Keratinocyte (primary cell): Measurements from ENCODE around the gene TTC28. TPM values are rescaled to one million over a fixed set of nuclear protein-coding genes. Genes with fewer than 3 reads are reported as not detected.

ENCODE experiments used
- DNase-seq: peaks from one replicate; pipeline ENCODE4 v3.0.0-alpha.2; 2011; ENCODE audit warnings: low read depth, missing footprints, low spot score
- FAIRE-seq: peaks from 2 replicates; lab custom pipeline; 2011; peaks lifted over from hg19 to GRCh38; lab: Jason Lieb, UNC
- H2AFZ ChIP-seq: 2 replicates; pipeline ENCODE4 v1.6.0; 2012; ENCODE audit warnings: low read length, control low read depth, inconsistent platforms; ENCODE audit not compliant: control insufficient read depth
- H3K27ac ChIP-seq: 2 replicates; pipeline ENCODE4 v1.5.1; 2011; ENCODE audit warnings: low read length; ENCODE audit not compliant: control insufficient read depth, insufficient read depth
- H3K27me3 ChIP-seq: 3 replicates; pipeline ENCODE4 v1.6.0; 2011; ENCODE audit warnings: low read length; ENCODE audit not compliant: control insufficient read depth, insufficient read depth; ENCODE audit errors: extremely low read depth
- H3K36me3 ChIP-seq, 2 experiments: 2 replicates in 1 of 2; 3 replicates in 1 of 2; pipeline ENCODE4 v1.5.1; 2011; ENCODE audit warnings: low read length in 2 of 2, mild to moderate bottlenecking in 1 of 2; ENCODE audit not compliant: control insufficient read depth in 2 of 2, insufficient read depth in 2 of 2; ENCODE audit errors: extremely low read depth in 1 of 2
- H3K4me1 ChIP-seq: 3 replicates; pipeline ENCODE4 v1.5.1; 2011; ENCODE audit warnings: low read length; ENCODE audit not compliant: control insufficient read depth, insufficient read depth; ENCODE audit errors: extremely low read depth
- H3K4me2 ChIP-seq: 3 replicates; pipeline ENCODE4 v1.6.0; 2011; ENCODE audit warnings: low read depth, low read length; ENCODE audit not compliant: control insufficient read depth, insufficient read depth; ENCODE audit errors: extremely low read depth
- H3K4me3 ChIP-seq, 3 experiments: fragments of 200-600 bp in 1 of 3; sonication (generic) in 1 of 3; 2 replicates in 2 of 3; 3 replicates in 1 of 3; pipeline ENCODE4 v1.5.1; 2011 to 2016; ENCODE audit warnings: low read length in 3 of 3, mild to moderate bottlenecking in 3 of 3, control low read depth in 2 of 3, inconsistent platforms in 1 of 3, low read depth in 1 of 3, mixed read lengths in 1 of 3, mixed run types in 1 of 3, moderate library complexity in 1 of 3; ENCODE audit not compliant: control insufficient read depth in 2 of 3, insufficient read depth in 2 of 3; ENCODE audit errors: extremely low read depth in 1 of 3
- H3K79me2 ChIP-seq: 2 replicates; pipeline ENCODE4 v1.6.0; 2012; ENCODE audit warnings: low read length; ENCODE audit not compliant: control insufficient read depth, insufficient read depth
- H3K9ac ChIP-seq: 3 replicates; pipeline ENCODE4 v1.6.0; 2011; ENCODE audit warnings: low read length; ENCODE audit not compliant: control insufficient read depth, insufficient read depth; ENCODE audit errors: extremely low read depth
- H3K9me1 ChIP-seq: 3 replicates; pipeline ENCODE4 v1.6.0; 2011; ENCODE audit warnings: low read length; ENCODE audit not compliant: control insufficient read depth, insufficient read depth; ENCODE audit errors: extremely low read depth
- H3K9me3 ChIP-seq: 2 replicates; pipeline ENCODE4 v1.5.1; 2012; ENCODE audit warnings: low read depth, low read length; ENCODE audit not compliant: control insufficient read depth
- H4K20me1 ChIP-seq: 3 replicates; pipeline ENCODE4 v1.6.0; 2011; ENCODE audit warnings: low read length; ENCODE audit not compliant: control insufficient read depth, insufficient read depth; ENCODE audit errors: extremely low read depth
- EZH2 ChIP-seq: IDR thresholded peaks from one replicate; pipeline ENCODE4 v1.6.1; 2012; ENCODE audit warnings: inconsistent platforms, mild to moderate bottlenecking, low read length, moderate library complexity
- dilution Hi-C: fragments of 300-500 bp; cut with MboI; formaldehyde crosslinking; loops from one replicate; pipeline ENCODE4 v1.7.0; 2020; ENCODE audit warnings: low sequenced_read_pairs; ENCODE audit not compliant: extremely low pct_ligation_motif_present
- polyA plus RNA-seq, 5 experiments: library from polyadenylated mRNA; depleted of rRNA in 3 of 5; stranded (reverse) in 3 of 5; stranded (forward) in 1 of 5; unstranded in 1 of 5; fragments of >200 nt; gene quantifications; 1 replicate in 1 of 5; 2 replicates in 3 of 5; 3 replicates in 1 of 5; pipeline versions ENCODE4 v1.2.1 to v1.2.3, GENCODE V29; 2011 to 2012; ENCODE audit warnings: missing spikeins in 2 of 5, low read depth in 1 of 5, low replicate concordance in 1 of 5
- TF ChIP-seq, protein P1 (sequence below), 3 experiments: IDR thresholded peaks in 1 of 3; conservative IDR thresholded peaks in 1 of 3; optimal IDR thresholded peaks in 1 of 3; 2 replicates in 2 of 3; 3 replicates in 1 of 3; pipeline versions ENCODE3 to v1.5.1; 2011; ENCODE audit warnings: low read length in 3 of 3, mild to moderate bottlenecking in 3 of 3, moderate library complexity in 2 of 3, control low read depth in 1 of 3, inconsistent platforms in 1 of 3; ENCODE audit not compliant: insufficient read depth in 2 of 3; ENCODE audit errors: extremely low read depth in 1 of 3

TTC28 gene
- polyA plus RNA-seq, 1 donor (not counting 4 experiments of a cell fraction or from before 2014, with no cell fraction given), result 0.66 TPM

DNA sequence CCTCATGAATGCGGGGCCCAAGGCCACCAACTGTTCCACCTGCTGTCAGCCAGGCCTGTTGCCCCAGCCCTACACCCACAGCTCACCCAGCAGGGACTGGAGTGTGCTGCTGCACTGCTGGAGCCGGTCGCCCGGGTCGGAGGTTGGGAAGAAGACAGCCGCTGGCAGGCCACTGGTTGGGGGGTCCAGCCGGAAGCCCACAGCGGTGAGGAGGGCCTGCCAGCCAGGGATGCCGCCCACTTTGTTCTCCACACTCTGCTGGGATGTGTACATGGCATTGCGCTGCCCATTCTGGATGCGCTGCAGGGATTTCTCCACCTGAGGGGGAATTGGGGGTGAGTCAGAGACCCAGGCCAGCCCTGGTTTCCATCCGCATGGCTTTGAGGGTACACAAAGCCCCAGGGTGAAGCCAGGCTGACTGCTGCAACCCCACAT lies 686.4 kb downstream of the TTC28 start:
- Histone ChIP-seq H3K4me2 (no peak overlapping the region), H3K9ac (no peak overlapping the region), H3K36me3 (no peaks in the 10 kb centered on the region), H3K4me3 (no peak overlapping the region), H3K27me3 (no peaks in the 10 kb centered on the region), H3K27ac (no peak overlapping the region), H3K4me1 (no peaks in the 10 kb centered on the region), H4K20me1 (no peaks in the 10 kb centered on the region), H3K9me3 (no peaks in the 10 kb centered on the region), H2AFZ (no peak overlapping the region), H3K79me2 (no peaks in the 10 kb centered on the region), H3K9me1 (no peaks in the 10 kb centered on the region)
- DNase-seq (no peak), FAIRE-seq (no peak)
- dilution Hi-C loops, result no loop called here
- TF ChIP-seq, protein P1, sequence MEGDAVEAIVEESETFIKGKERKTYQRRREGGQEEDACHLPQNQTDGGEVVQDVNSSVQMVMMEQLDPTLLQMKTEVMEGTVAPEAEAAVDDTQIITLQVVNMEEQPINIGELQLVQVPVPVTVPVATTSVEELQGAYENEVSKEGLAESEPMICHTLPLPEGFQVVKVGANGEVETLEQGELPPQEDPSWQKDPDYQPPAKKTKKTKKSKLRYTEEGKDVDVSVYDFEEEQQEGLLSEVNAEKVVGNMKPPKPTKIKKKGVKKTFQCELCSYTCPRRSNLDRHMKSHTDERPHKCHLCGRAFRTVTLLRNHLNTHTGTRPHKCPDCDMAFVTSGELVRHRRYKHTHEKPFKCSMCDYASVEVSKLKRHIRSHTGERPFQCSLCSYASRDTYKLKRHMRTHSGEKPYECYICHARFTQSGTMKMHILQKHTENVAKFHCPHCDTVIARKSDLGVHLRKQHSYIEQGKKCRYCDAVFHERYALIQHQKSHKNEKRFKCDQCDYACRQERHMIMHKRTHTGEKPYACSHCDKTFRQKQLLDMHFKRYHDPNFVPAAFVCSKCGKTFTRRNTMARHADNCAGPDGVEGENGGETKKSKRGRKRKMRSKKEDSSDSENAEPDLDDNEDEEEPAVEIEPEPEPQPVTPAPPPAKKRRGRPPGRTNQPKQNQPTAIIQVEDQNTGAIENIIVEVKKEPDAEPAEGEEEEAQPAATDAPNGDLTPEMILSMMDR (optimal IDR thresholded peaks at IDR 0.05 in 1 of 3, IDR thresholded peaks at IDR 0.05 in 1 of 3, conservative IDR thresholded peaks at IDR 0.05 in 1 of 3; ENCODE audit: extremely low read depth in 1 of 3, insufficient read depth in 2 of 3, low read length in 3 of 3), result no peak
- no peak for TF ChIP-seq EZH2

DNA sequence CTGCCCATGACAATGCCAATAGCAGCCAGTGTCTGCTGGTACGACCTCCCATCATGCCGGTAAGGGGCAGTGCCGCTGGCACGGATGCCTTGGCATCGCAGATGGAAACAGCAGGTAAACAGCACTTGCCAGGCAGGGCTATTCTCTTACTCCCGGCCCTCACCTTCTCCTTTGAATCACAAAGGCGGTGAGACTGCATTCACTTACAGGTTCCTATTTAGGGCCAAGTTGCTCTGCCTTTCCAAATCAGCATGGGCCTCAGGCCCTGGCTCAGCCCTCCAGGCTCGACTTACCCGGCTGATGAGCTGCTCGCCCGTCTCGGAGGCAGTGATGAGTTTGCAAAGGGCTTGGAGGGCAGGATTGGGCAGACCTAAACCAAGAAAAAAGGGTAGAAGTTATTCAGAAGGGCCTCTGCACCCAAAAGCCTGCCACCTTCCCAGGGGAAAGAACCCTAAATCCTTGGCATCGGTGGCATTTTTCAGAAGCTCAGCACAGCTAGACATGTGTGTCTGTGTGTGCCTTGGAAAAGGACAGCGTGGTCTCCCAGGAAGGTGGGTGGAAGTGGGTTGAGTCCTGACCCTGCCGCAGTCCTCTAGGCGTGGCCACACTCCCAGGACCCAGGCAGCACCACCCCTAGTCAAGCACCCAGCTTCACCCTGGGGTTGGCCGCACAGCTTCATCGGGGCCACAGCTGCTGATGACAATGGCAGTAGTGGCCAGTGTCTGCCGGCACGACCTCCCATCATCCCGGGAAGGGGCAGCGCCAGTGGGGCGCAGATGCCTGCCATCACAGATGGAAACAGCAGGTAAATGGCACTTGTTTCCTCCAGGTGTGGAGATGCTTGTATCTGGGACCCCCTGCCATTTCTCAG lies 687.1 kb downstream of the TTC28 start:
- Histone ChIP-seq H3K9me1 (no peaks in the 10 kb centered on the region), H3K27ac (no peak overlapping the region), H3K79me2 (no peaks in the 10 kb centered on the region), H3K4me3 (no peak overlapping the region), H2AFZ (no peak overlapping the region), H4K20me1 (no peaks in the 10 kb centered on the region), H3K27me3 (no peaks in the 10 kb centered on the region), H3K4me1 (no peaks in the 10 kb centered on the region), H3K9ac (no peak overlapping the region), H3K4me2 (no peak overlapping the region), H3K36me3 (no peaks in the 10 kb centered on the region), H3K9me3 (no peaks in the 10 kb centered on the region)
- DNase-seq (no peak), FAIRE-seq (no peak)
- no peak for TF ChIP-seq EZH2
- TF ChIP-seq, protein P1 (optimal IDR thresholded peaks at IDR 0.05 in 1 of 3, IDR thresholded peaks at IDR 0.05 in 1 of 3, conservative IDR thresholded peaks at IDR 0.05 in 1 of 3; ENCODE audit: extremely low read depth in 1 of 3, insufficient read depth in 2 of 3, low read length in 3 of 3), result no peak
- dilution Hi-C loops, result no loop called here
